KMS-11 (cell line): Measurements from ENCODE around the gene ACSL1.

Source experiments
- H2AFZ ChIP-seq: fragments of 200-600 bp; sonication (generic); 2 replicates; pipeline ENCODE4 v1.6.1; 2016; ENCODE audit warnings: antibody characterized with exemption, mixed run types, low read depth
- H3K27ac ChIP-seq: fragments of 200-600 bp; sonication (generic); 2 replicates; pipeline ENCODE4 v1.6.1; 2016; ENCODE audit warnings: mild to moderate bottlenecking, mixed run types
- H3K27me3 ChIP-seq: fragments of 200-600 bp; sonication (generic); 2 replicates; pipeline ENCODE4 v1.6.1; 2017; ENCODE audit warnings: mild to moderate bottlenecking, low read depth, mixed run types, moderate library complexity; ENCODE audit not compliant: insufficient read depth
- H3K36me3 ChIP-seq: fragments of 200-600 bp; sonication (generic); 2 replicates; pipeline ENCODE4 v1.6.1; 2017; ENCODE audit warnings: mild to moderate bottlenecking, mixed run types; ENCODE audit not compliant: insufficient read depth
- H3K4me1 ChIP-seq: fragments of 200-600 bp; sonication (generic); 2 replicates; pipeline ENCODE4 v1.6.1; 2016; ENCODE audit warnings: mild to moderate bottlenecking, low read depth, mixed run types; ENCODE audit not compliant: poor library complexity, severe bottlenecking
- H3K4me2 ChIP-seq: fragments of 200-600 bp; sonication (generic); 2 replicates; pipeline ENCODE4 v1.7.0; 2016; ENCODE audit warnings: mild to moderate bottlenecking, mixed run types
- H3K4me3 ChIP-seq: fragments of 200-600 bp; sonication (generic); IDR thresholded peaks from 2 replicates; pipeline ENCODE4 v1.6.1; 2017; ENCODE audit warnings: low read depth, low read length, mixed read lengths; ENCODE audit not compliant: insufficient read depth
- H3K79me2 ChIP-seq: fragments of 200-600 bp; sonication (generic); 2 replicates; pipeline ENCODE4 v1.6.1; 2016; ENCODE audit warnings: low read depth, mixed run types; ENCODE audit not compliant: insufficient read depth
- H3K9ac ChIP-seq: fragments of 200-600 bp; sonication (generic); 2 replicates; pipeline ENCODE4 v1.6.1; 2016; ENCODE audit warnings: mild to moderate bottlenecking, mixed run types
- H4K20me1 ChIP-seq: fragments of 200-600 bp; sonication (generic); 2 replicates; pipeline ENCODE4 v1.6.1; 2016; ENCODE audit warnings: mild to moderate bottlenecking, mixed run types; ENCODE audit not compliant: insufficient read depth
- TF ChIP-seq, protein P1 (sequence below): fragments of 200-600 bp; sonication (generic); conservative IDR thresholded peaks from 2 replicates; pipeline ENCODE4 v1.6.1; 2017; ENCODE audit warnings: low read depth, mild to moderate bottlenecking, antibody characterized with exemption, low read length, moderate library complexity, mixed read lengths

Gene ACSL1

DNA sequence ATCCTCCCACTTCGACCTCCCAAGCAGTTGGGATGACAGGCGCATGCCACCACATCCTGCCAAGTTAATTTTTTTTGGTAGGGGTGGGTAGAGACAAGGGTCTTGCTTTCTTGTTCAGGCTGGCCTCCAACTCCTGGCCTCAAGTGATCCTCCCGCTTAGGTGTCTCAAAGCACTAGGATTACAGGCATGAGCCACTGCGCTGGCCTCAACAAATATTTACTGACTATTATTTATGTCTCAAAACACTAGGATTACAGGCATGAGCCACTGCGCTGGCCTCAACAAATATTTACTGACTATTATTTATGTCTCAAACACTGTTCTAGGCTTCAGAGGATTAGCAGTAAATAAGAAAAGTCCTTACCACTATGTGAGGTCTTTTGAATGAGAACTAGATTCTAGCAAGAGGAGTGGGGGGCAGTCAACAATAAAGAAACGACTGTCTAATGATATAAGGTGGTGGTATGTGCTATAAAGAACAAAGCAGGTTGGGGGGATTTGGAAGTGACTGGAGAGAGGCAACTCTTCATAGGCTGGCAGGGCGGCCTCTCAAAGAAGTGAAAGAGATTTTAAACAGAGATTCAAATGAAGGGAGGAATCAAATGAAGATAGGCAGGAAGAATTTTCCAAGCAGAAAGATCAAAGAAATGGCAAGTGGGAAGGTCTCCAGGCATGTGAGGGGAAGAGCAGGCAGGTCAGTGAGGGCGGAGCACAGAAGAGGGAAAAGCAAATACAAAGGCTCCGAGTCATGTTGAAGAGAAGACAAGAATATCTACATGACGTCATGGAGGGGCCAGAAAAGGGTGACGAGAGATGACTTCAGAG is 12.7 kb upstream of the ACSL1 start:
- no peaks in the 10 kb centered on the region for H4K20me1 ChIP-seq
- no peaks in the 10 kb centered on the region for H3K79me2 ChIP-seq
- H3K4me2 ChIP-seq: no peak overlapping the region
- H3K4me3 ChIP-seq: no peak overlapping the region
- TF ChIP-seq, protein P1, sequence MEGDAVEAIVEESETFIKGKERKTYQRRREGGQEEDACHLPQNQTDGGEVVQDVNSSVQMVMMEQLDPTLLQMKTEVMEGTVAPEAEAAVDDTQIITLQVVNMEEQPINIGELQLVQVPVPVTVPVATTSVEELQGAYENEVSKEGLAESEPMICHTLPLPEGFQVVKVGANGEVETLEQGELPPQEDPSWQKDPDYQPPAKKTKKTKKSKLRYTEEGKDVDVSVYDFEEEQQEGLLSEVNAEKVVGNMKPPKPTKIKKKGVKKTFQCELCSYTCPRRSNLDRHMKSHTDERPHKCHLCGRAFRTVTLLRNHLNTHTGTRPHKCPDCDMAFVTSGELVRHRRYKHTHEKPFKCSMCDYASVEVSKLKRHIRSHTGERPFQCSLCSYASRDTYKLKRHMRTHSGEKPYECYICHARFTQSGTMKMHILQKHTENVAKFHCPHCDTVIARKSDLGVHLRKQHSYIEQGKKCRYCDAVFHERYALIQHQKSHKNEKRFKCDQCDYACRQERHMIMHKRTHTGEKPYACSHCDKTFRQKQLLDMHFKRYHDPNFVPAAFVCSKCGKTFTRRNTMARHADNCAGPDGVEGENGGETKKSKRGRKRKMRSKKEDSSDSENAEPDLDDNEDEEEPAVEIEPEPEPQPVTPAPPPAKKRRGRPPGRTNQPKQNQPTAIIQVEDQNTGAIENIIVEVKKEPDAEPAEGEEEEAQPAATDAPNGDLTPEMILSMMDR: no peak
- H3K4me1 ChIP-seq: no peaks in the 10 kb centered on the region
- no peak overlapping the region for H2AFZ ChIP-seq
- no peak overlapping the region for H3K27ac ChIP-seq
- no peak overlapping the region for H3K9ac ChIP-seq
- H3K27me3 ChIP-seq: no peaks in the 10 kb centered on the region
- H3K36me3 ChIP-seq: no peaks in the 10 kb centered on the region

DNA sequence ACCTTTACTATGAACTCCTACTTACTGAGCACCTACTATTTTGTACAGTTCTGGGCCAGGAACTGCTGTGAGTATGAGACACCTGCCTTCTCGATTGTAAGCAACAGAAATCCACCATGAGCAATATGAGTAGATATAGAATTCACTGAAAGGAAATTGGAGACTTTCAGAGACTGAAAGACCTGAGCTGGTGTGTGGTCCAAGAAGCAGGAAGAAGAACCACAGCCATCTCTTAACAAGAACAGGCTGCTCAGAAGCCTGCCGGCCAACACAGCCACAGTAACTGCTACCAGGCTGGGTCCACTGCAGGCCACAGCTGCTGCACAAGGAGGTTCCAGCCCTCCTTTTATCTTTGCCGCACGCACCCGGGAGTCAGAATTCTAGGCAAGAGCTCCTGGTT is 10.8 kb upstream of the ACSL1 start:
- no peak overlapping the region for H3K4me2 ChIP-seq
- no peaks in the 10 kb centered on the region for H4K20me1 ChIP-seq

DNA sequence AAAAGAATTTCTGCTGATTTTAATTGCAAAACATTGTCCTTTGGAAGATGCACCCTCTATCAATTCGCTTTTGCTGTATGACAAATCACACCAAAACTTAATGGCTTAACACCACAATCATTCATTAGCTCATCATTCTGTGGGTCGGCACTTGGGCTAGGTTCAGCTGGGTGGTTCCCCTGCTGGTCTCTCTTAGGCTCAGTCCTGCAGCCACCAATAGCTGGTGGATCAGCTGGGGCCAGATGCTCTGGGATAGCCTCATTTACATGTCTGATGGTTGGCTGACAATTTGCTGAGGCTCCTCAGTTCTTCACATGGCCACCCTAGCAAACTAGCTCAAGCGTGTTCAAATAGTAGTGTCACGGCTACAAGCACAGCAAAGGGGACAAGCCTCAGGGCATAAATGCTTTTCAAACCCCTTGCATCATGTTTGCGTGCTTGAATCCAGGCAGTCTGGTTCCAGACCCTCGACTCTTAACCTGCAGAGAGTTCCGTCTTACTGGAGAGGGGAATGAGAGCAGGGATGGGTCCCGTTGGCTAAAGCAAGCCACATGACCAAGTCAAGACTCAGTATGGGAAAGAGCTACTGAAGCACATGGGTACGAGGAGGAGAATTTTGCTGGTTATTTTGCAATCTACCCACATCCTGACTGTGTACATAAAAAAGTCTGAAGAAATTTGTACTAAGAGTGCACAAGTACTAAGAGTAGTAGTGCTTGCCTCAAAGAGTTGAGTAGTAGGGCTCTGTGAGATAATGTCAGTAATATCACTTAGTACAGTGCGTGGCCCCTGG is 7.5 kb upstream of the ACSL1 start:
- H3K79me2 ChIP-seq: no peaks in the 10 kb centered on the region
- no peak overlapping the region for H3K9ac ChIP-seq
- no peak overlapping the region for H3K4me2 ChIP-seq
- H3K4me1 ChIP-seq: no peaks in the 10 kb centered on the region
- no peak overlapping the region for H3K27ac ChIP-seq
- no peak overlapping the region for H2AFZ ChIP-seq
- H3K27me3 ChIP-seq: no peaks in the 10 kb centered on the region
- no peaks in the 10 kb centered on the region for H3K36me3 ChIP-seq
- no peaks in the 10 kb centered on the region for H4K20me1 ChIP-seq
- TF ChIP-seq, protein P1: no peak
- no peak overlapping the region for H3K4me3 ChIP-seq

More for the DNA sequence above, 10.8 kb upstream of the ACSL1 start:
- H2AFZ ChIP-seq: no peak overlapping the region
- H3K27ac ChIP-seq: no peak overlapping the region
- H3K36me3 ChIP-seq: no peaks in the 10 kb centered on the region
- H3K4me1 ChIP-seq: no peaks in the 10 kb centered on the region
- H3K27me3 ChIP-seq: no peaks in the 10 kb centered on the region
- H3K9ac ChIP-seq: no peak overlapping the region
- TF ChIP-seq, protein P1: no peak
- H3K79me2 ChIP-seq: no peaks in the 10 kb centered on the region
- H3K4me3 ChIP-seq: no peak overlapping the region

DNA sequence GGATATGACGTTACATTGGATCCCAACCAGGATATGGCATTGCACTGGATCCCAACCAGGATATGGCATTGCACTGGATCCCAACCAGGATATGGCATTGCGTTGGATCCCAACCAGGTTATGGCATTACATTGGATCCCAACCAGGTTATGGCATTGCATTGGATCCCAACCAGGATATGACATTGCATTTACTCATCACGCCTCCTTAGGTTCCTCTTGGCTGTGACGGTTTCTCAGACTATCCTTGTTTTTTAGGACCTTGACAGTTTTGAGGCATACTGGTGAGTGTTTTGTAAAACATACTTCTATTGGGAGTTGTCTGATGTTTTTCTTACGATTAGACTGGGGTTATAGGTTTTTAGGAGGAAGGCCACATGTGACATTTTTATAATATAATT is 5.4 kb upstream of the ACSL1 start:
- no peak overlapping the region for H3K4me2 ChIP-seq
- H3K9ac ChIP-seq: no peak overlapping the region
- no peaks in the 10 kb centered on the region for H4K20me1 ChIP-seq
- no peak overlapping the region for H3K27ac ChIP-seq
- H2AFZ ChIP-seq: no peak overlapping the region
- no peaks in the 10 kb centered on the region for H3K36me3 ChIP-seq
- H3K27me3 ChIP-seq: no peaks in the 10 kb centered on the region; the same call in 1 of the 2 replicates
- H3K4me1 ChIP-seq: peaks cover 6% of the 10 kb centered on the region
- TF ChIP-seq, protein P1: no peak
- H3K79me2 ChIP-seq: no peaks in the 10 kb centered on the region
- no peak overlapping the region for H3K4me3 ChIP-seq
